T follicular helper cell (primary cell): ENCODE results near the gene SPRR2B.
"Not testable (repeated sequence)": the region's sequence is repeated elsewhere in the genome, so short reads cannot be mapped to it uniquely, and the experiment has no call there.

Source experiments
- DNase-seq: peaks from one replicate; pipeline ENCODE4 v3.0.0-alpha.2; 2020; ENCODE audit warnings: low read depth

SPRR2B gene

GRCh38 chr1:153032677-153033308 is 38.6 kb downstream of the SPRR2B start:
- no peak for DNase-seq

- no peak for DNase-seq
Observed at GRCh38 chr1:153032073-153032472, 39.3 kb downstream of the SPRR2B start.

GRCh38 chr1:153030895-153031294 is 40.5 kb downstream of the SPRR2B start, which contains the start of gene SPRR1B:
Gene SPRR1B (plus strand): TSS chr1:153031203. CDS start chr1:153032346, 1,143 bp downstream.
- DNase-seq: no peak

- no peak for DNase-seq
Observed at GRCh38 chr1:153028766-153029165, 42.6 kb downstream of the SPRR2B start.

- DNase-seq: no peak
Observed at GRCh38 chr1:153025797-153026196, 45.6 kb downstream of the SPRR2B start.

- no peak for DNase-seq
Observed at GRCh38 chr1:153024413-153024812, 47.0 kb downstream of the SPRR2B start.

- DNase-seq: no peak
Observed at GRCh38 chr1:153023109-153023508, 48.3 kb downstream of the SPRR2B start.

GRCh38 chr1:153022340-153022739 is 49.1 kb downstream of the SPRR2B start:
- not testable (repeated sequence) for DNase-seq

GRCh38 chr1:153021829-153022228 is 49.6 kb downstream of the SPRR2B start:
- DNase-seq: not testable (repeated sequence)
